HEK293 (cell line): ENCODE measurements around the gene SYNGR1.

ENCODE experiments used
- BCL11A ChIP-seq: fragments of 450-650 bp; formaldehyde crosslinking; IDR thresholded peaks from 2 replicates; pipeline ENCODE4 v1.5.1; 2016; ENCODE audit warnings: low read depth, missing biosample characterization, missing genetic modification characterization
- GLI4 ChIP-seq: fragments of 450-650 bp; formaldehyde crosslinking; IDR thresholded peaks from 2 replicates; pipeline ENCODE4 v1.5.1; 2016; ENCODE audit warnings: missing biosample characterization, missing genetic modification characterization
- GLIS1 ChIP-seq: fragments of 450-650 bp; formaldehyde crosslinking; IDR thresholded peaks from 2 replicates; pipeline ENCODE4 v1.5.1; 2016; ENCODE audit warnings: missing biosample characterization, missing genetic modification characterization
- HOXA7 ChIP-seq: sonication (generic); formaldehyde crosslinking; IDR thresholded peaks from 2 replicates; pipeline ENCODE4 v1.8.1; 2022; ENCODE audit warnings: missing genetic modification reagents, borderline replicate concordance
- OSR2 ChIP-seq: fragments of 450-650 bp; formaldehyde crosslinking; IDR thresholded peaks from 2 replicates; pipeline ENCODE4 v1.5.1; 2016; ENCODE audit warnings: missing biosample characterization, missing genetic modification characterization
- OVOL3 ChIP-seq: fragments of 450-650 bp; formaldehyde crosslinking; IDR thresholded peaks from 2 replicates; pipeline ENCODE4 v1.5.1; 2016; ENCODE audit warnings: missing biosample characterization, missing genetic modification characterization
- SCRT1 ChIP-seq: fragments of 450-650 bp; formaldehyde crosslinking; IDR thresholded peaks from 2 replicates; pipeline ENCODE4 v1.5.1; 2016; ENCODE audit warnings: missing biosample characterization, missing genetic modification characterization, borderline replicate concordance
- ZBTB20 ChIP-seq: fragments of 450-650 bp; formaldehyde crosslinking; IDR thresholded peaks from 2 replicates; pipeline ENCODE4 v1.5.1; 2016; ENCODE audit warnings: missing biosample characterization, missing genetic modification characterization
- ZBTB21 ChIP-seq: fragments of 450-650 bp; formaldehyde crosslinking; IDR thresholded peaks from 2 replicates; pipeline ENCODE4 v1.5.1; 2017; ENCODE audit warnings: missing biosample characterization, missing genetic modification characterization
- ZEB2 ChIP-seq: fragments of 450-650 bp; formaldehyde crosslinking; IDR thresholded peaks from 2 replicates; pipeline ENCODE4 v1.5.1; 2016; ENCODE audit warnings: missing biosample characterization, missing genetic modification characterization
- ZFP3 ChIP-seq: fragments of 450-650 bp; formaldehyde crosslinking; IDR thresholded peaks from 2 replicates; pipeline ENCODE4 v1.5.1; 2016; ENCODE audit warnings: low read depth, missing biosample characterization, missing genetic modification characterization
- ZFP41 ChIP-seq: fragments of 450-650 bp; formaldehyde crosslinking; IDR thresholded peaks from 2 replicates; pipeline ENCODE4 v1.5.1; 2016; ENCODE audit warnings: missing biosample characterization, missing genetic modification characterization, borderline replicate concordance
- ZNF140 ChIP-seq: fragments of 450-650 bp; formaldehyde crosslinking; IDR thresholded peaks from 2 replicates; pipeline ENCODE4 v1.5.1; 2016; ENCODE audit warnings: missing biosample characterization, missing genetic modification characterization
- ZNF416 ChIP-seq: fragments of 450-650 bp; formaldehyde crosslinking; IDR thresholded peaks from 2 replicates; pipeline ENCODE4 v1.5.1; 2016; ENCODE audit warnings: missing biosample characterization, missing genetic modification characterization
- ZNF529 ChIP-seq: fragments of 450-650 bp; formaldehyde crosslinking; IDR thresholded peaks from 2 replicates; pipeline ENCODE4 v1.5.1; 2017; ENCODE audit warnings: missing genetic modification characterization, missing biosample characterization; ENCODE audit not compliant: insufficient replicate concordance
- ZNF548 ChIP-seq: fragments of 450-650 bp; formaldehyde crosslinking; IDR thresholded peaks from 2 replicates; pipeline ENCODE4 v1.5.1; 2016; ENCODE audit warnings: missing biosample characterization, missing genetic modification characterization
- ZNF555 ChIP-seq: fragments of 450-650 bp; formaldehyde crosslinking; conservative IDR thresholded peaks from 2 replicates; pipeline ENCODE4 v1.5.1; 2017; ENCODE audit warnings: missing biosample characterization, mild to moderate bottlenecking, missing genetic modification characterization, inconsistent platforms
- ZNF776 ChIP-seq: fragments of 450-650 bp; formaldehyde crosslinking; IDR thresholded peaks from 2 replicates; pipeline ENCODE4 v1.5.0; 2017; ENCODE audit warnings: missing biosample characterization, missing genetic modification characterization, borderline replicate concordance
- ZXDB ChIP-seq: fragments of 450-650 bp; formaldehyde crosslinking; IDR thresholded peaks from 2 replicates; pipeline ENCODE4 v1.5.1; 2016; ENCODE audit warnings: missing biosample characterization, missing genetic modification characterization
- TF ChIP-seq, protein P1 (sequence below): fragments of 450-650 bp; formaldehyde crosslinking; IDR thresholded peaks from 2 replicates; pipeline ENCODE4 v1.5.1; 2016; ENCODE audit warnings: missing biosample characterization, missing genetic modification characterization, borderline replicate concordance
- TF ChIP-seq, protein P2 (sequence below): fragments of 450-650 bp; formaldehyde crosslinking; IDR thresholded peaks from 2 replicates; pipeline ENCODE4; 2016; ENCODE audit warnings: missing biosample characterization, missing genetic modification characterization
- TF ChIP-seq, protein P3 (sequence below): fragments of 450-650 bp; formaldehyde crosslinking; IDR thresholded peaks from 2 replicates; pipeline ENCODE4 v1.5.1; 2017; ENCODE audit warnings: missing biosample characterization, mild to moderate bottlenecking, missing genetic modification characterization, moderate library complexity
- TF ChIP-seq, protein P4 (sequence below): IDR thresholded peaks from 2 replicates; pipeline ENCODE4 v1.6.1; 2011; ENCODE audit warnings: mild to moderate bottlenecking, low read depth, low read length, borderline replicate concordance
- TF ChIP-seq, protein P5 (sequence below): fragments of 450-650 bp; formaldehyde crosslinking; IDR thresholded peaks from 2 replicates; pipeline ENCODE4 v1.5.1; 2016; ENCODE audit warnings: missing biosample characterization, missing genetic modification characterization
- TF ChIP-seq, protein P6 (sequence below): fragments of 450-650 bp; formaldehyde crosslinking; IDR thresholded peaks from 2 replicates; pipeline ENCODE4 v1.5.1; 2017; ENCODE audit warnings: missing biosample characterization, missing genetic modification characterization
- TF ChIP-seq, protein P7 (sequence below): fragments of 450-650 bp; formaldehyde crosslinking; IDR thresholded peaks from 2 replicates; pipeline ENCODE4 v1.5.1; 2016; ENCODE audit warnings: missing biosample characterization, missing genetic modification characterization

Gene SYNGR1

DNA sequence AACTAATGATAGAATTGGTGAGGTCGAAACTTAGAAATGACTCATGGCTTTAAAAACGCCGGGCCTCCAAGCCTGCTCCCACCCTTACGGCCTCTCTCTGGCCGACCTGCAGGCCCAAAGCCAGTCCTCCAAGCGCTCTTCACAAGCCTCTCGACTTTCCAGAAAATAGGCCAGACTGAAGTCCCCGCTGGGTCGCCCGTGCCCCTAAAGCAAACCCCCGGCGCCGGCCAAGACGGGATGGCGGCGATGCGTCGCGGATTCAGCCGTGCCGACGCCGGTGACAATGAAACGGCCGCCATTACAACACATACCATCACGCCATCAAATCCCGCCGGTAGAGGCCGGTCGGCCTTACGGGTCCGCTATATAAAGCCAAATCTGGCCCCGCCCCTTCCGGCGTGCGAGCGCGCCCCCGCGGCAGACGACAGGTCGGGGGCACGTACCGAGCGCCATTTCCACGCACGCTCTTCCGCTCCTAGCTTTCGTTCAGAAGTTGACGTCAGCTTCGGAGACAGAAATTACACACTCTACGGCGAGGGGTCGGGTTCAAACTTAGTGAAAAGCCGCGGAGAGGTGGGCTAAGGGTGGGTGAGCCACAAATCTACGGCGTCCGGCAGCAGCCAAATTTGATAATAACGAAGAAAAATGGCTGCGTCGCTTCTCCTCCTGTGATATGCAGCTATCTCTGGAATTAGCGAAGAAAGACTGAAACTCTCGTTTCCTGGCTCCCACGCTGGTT, 30.3 kb upstream of the SYNGR1 start, which contains the start of gene RPL3 (continued):
- TF ChIP-seq, protein P1, sequence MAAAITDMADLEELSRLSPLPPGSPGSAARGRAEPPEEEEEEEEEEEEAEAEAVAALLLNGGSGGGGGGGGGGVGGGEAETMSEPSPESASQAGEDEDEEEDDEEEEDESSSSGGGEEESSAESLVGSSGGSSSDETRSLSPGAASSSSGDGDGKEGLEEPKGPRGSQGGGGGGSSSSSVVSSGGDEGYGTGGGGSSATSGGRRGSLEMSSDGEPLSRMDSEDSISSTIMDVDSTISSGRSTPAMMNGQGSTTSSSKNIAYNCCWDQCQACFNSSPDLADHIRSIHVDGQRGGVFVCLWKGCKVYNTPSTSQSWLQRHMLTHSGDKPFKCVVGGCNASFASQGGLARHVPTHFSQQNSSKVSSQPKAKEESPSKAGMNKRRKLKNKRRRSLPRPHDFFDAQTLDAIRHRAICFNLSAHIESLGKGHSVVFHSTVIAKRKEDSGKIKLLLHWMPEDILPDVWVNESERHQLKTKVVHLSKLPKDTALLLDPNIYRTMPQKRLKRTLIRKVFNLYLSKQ (tag by site-specific recombination) = no peak
- TF ChIP-seq ZXDB (tag by site-specific recombination) (peak; percentile 78), GLI4 (peak; percentile 84; the same call in 1 of the 2 replicates), ZBTB21 (tag by site-specific recombination) (peak; percentile 93), ZNF529 (no peak), ZNF140 (tag by site-specific recombination) (no peak), ZNF548 (tag by site-specific recombination) (no peak), ZNF416 (tag by site-specific recombination) (no peak), OSR2 (no peak), ZEB2 (tag by site-specific recombination) (peak; percentile 96), GLIS1 (tag by site-specific recombination) (peak; percentile 20; the same call in 1 of the 2 replicates), ZNF776 (tag by site-specific recombination) (no peak), HOXA7 (CRISPR knock-in tag) (no peak), ZBTB20 (tag by site-specific recombination) (no peak), OVOL3 (peak; percentile 67; the same call in 1 of the 2 replicates), ZNF555 (no peak), SCRT1 (tag by site-specific recombination) (no peak; the same call in 1 of the 2 replicates), BCL11A (no peak), ZFP3 (tag by site-specific recombination) (no peak), ZFP41 (peak; percentile 86; the same call in 1 of the 2 replicates)
- TF ChIP-seq, protein P2, sequence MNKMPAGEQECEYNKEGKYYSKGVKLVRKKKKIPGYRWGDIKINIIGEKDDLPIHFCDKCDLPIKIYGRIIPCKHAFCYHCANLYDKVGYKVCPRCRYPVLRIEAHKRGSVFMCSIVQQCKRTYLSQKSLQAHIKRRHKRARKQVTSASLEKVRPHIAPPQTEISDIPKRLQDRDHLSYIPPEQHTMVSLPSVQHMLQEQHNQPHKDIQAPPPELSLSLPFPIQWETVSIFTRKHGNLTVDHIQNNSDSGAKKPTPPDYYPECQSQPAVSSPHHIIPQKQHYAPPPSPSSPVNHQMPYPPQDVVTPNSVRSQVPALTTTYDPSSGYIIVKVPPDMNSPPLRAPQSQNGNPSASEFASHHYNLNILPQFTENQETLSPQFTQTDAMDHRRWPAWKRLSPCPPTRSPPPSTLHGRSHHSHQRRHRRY (tag by site-specific recombination) = no peak
- TF ChIP-seq, protein P3, sequence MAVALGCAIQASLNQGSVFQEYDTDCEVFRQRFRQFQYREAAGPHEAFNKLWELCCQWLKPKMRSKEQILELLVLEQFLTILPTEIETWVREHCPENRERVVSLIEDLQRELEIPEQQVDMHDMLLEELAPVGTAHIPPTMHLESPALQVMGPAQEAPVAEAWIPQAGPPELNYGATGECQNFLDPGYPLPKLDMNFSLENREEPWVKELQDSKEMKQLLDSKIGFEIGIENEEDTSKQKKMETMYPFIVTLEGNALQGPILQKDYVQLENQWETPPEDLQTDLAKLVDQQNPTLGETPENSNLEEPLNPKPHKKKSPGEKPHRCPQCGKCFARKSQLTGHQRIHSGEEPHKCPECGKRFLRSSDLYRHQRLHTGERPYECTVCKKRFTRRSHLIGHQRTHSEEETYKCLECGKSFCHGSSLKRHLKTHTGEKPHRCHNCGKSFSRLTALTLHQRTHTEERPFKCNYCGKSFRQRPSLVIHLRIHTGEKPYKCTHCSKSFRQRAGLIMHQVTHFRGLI = no peak
- TF ChIP-seq, protein P4, sequence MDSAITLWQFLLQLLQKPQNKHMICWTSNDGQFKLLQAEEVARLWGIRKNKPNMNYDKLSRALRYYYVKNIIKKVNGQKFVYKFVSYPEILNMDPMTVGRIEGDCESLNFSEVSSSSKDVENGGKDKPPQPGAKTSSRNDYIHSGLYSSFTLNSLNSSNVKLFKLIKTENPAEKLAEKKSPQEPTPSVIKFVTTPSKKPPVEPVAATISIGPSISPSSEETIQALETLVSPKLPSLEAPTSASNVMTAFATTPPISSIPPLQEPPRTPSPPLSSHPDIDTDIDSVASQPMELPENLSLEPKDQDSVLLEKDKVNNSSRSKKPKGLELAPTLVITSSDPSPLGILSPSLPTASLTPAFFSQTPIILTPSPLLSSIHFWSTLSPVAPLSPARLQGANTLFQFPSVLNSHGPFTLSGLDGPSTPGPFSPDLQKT = no peak; the same call in 1 of the 2 replicates
- TF ChIP-seq, protein P5, sequence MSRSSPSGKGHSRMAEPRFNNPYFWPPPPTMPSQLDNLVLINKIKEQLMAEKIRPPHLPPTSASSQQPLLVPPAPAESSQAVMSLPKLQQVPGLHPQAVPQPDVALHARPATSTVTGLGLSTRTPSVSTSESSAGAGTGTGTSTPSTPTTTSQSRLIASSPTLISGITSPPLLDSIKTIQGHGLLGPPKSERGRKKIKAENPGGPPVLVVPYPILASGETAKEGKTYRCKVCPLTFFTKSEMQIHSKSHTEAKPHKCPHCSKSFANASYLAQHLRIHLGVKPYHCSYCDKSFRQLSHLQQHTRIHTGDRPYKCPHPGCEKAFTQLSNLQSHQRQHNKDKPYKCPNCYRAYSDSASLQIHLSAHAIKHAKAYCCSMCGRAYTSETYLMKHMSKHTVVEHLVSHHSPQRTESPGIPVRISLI (tag by site-specific recombination) = no peak
- TF ChIP-seq, protein P6, sequence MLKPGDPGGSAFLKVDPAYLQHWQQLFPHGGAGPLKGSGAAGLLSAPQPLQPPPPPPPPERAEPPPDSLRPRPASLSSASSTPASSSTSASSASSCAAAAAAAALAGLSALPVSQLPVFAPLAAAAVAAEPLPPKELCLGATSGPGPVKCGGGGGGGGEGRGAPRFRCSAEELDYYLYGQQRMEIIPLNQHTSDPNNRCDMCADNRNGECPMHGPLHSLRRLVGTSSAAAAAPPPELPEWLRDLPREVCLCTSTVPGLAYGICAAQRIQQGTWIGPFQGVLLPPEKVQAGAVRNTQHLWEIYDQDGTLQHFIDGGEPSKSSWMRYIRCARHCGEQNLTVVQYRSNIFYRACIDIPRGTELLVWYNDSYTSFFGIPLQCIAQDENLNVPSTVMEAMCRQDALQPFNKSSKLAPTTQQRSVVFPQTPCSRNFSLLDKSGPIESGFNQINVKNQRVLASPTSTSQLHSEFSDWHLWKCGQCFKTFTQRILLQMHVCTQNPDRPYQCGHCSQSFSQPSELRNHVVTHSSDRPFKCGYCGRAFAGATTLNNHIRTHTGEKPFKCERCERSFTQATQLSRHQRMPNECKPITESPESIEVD (tag by site-specific recombination) = no peak
- TF ChIP-seq, protein P7, sequence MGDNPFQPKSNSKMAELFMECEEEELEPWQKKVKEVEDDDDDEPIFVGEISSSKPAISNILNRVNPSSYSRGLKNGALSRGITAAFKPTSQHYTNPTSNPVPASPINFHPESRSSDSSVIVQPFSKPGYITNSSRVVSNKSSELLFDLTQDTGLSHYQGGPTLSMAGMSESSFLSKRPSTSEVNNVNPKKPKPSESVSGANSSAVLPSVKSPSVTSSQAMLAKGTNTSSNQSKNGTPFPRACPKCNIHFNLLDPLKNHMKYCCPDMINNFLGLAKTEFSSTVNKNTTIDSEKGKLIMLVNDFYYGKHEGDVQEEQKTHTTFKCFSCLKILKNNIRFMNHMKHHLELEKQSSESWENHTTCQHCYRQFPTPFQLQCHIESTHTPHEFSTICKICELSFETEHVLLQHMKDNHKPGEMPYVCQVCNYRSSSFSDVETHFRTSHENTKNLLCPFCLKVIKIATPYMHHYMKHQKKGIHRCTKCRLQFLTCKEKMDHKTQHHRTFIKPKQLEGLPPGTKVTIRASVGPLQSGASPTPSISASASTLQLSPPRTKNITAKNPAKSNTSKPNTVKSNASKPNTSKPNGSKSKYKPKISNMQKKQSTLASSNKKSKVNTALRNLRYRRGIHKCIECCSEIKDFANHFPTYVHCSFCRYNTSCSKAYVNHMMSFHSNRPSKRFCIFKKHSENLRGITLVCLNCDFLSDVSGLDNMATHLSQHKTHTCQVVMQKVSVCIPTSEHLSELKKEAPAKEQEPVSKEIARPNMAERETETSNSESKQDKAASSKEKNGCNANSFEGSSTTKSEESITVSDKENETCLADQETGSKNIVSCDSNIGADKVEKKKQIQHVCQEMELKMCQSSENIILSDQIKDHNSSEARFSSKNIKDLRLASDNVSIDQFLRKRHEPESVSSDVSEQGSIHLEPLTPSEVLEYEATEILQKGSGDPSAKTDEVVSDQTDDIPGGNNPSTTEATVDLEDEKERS (tag by site-specific recombination) = peak; percentile 34; the same call in 1 of the 2 replicates
